Activated T-cell treated with anti-CD3 and anti-CD28 coated beads, Interleukin-2, amount 50 U/mL, for 4 hours (primary cell): Measurements from ENCODE around the gene VASH1. TPM values are rescaled to one million over a fixed set of nuclear protein-coding genes. Genes with fewer than 3 reads are reported as not detected.
"Not testable (repeated sequence)": the region's sequence is repeated elsewhere in the genome, so short reads cannot be mapped to it uniquely, and the experiment has no call there.

Source experiments
- ATAC-seq, 2 donors: fragments of 200-7000 bp; cut with Tn5 transposase; one replicate each; pipeline ENCODE4 v1.10.0; 2021
- DNase-seq: peaks from one replicate; pipeline ENCODE4 v3.0.0-alpha.2; 2020
- H3K27me3 Mint-ChIP-seq: one replicate; pipeline ENCODE4 v1.8.0; 2021; ENCODE audit warnings: low read depth, mixed read lengths
- H3K36me3 Mint-ChIP-seq: one replicate; pipeline ENCODE4 v1.8.0; 2022; ENCODE audit warnings: mixed read lengths; ENCODE audit not compliant: insufficient read depth
- H3K4me1 Mint-ChIP-seq: one replicate; pipeline ENCODE4 v1.8.0; 2021; ENCODE audit warnings: low read depth, mixed read lengths
- H3K4me3 Mint-ChIP-seq: one replicate; pipeline ENCODE4 v1.8.0; 2021; ENCODE audit warnings: mild to moderate bottlenecking, moderate library complexity, mixed read lengths
- H3K9me3 Mint-ChIP-seq: one replicate; pipeline ENCODE4 v1.8.0; 2021; ENCODE audit warnings: mixed read lengths
- total RNA-seq, 3 donors: library from RNA; stranded (reverse); gene quantifications; one replicate each; pipeline ENCODE4 v1.2.1, GENCODE V29; 2021

Gene VASH1
- 1 to 10 TPM; 1.8 to 2.6 (median 2.2) TPM for total RNA-seq

DNA sequence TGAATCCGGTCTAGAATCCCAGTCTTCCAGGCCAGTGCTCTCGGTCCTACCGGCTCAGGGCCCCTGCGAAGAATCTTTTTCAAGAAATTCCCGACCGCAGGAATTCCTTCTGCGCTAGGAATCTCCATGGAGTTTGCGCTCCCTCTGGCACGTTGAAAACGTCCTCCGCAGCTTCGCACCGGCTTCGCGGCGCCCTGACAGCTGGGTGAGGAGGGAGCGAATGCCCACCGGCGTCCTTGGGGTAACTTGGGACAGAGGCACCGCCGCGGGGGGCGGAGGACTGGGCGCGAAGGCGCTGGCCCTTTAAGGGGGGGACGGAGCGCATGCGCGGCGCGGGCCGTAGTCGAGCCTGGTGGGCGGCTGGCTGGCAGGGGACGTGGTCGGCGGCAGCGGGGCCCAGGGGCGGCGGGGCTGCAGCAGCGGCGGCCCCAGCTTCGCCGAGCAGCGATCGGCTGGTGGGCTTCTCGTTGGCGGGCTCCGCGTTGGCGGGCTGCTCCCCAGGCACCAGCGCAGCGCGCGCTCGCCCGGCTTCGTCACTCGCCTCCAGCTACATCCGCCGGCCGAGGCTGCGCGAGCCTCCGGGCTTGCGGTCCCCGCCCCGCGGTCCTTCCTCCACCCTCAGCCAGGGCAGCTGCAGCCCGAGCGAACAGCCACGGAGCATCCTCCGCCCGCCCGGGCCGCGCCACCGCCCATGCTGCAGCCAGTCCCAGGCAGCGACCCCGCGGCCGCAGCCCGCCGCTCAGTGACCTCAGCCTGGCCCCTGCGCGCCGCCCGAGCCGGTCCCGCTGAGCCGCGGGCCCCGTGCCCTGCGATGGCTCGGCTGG is at the start of gene VASH1:
Gene VASH1, plus strand, starts transcription at position 333 of the 824 bp plus-strand sequence. CDS start 1,354 bp downstream, outside the sequence.
- peaks cover 21% of the 10 kb centered on the region for H3K27me3 Mint-ChIP-seq
- peak within 1 kb of the TSS; percentile 82 for H3K4me3 Mint-ChIP-seq
- H3K9me3 Mint-ChIP-seq, result no peaks in the 10 kb centered on the region
- peaks cover 16% of the 10 kb centered on the region for H3K4me1 Mint-ChIP-seq
- H3K36me3 Mint-ChIP-seq, result no peaks in the 10 kb centered on the region
- ATAC-seq, result peak; percentile 85 to 86
- DNase-seq, result peak; percentile 38

DNA sequence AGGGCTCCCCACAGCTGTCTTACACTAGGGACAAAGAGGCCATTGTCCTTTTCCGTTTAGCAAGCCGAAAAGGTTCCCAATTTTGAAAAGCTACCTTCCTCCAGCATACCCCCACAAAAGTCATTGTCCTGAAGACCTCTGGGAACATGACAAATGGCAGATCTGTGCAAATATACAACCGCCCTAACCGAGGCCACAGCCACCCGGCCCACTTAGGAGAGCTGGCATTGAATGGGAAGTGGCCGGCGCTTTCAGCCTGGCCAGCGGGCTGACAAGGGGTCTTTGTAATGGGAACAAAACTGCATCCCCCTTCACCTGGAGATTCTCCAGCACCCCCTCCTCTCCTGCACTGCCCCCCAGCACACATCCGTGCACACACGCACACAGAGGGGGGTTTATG is 48.1 kb upstream of the VASH1 start:
- no peak for DNase-seq
- H3K9me3 Mint-ChIP-seq, result no peaks in the 10 kb centered on the region
- no peaks in the 10 kb centered on the region for H3K4me1 Mint-ChIP-seq
- no peak for ATAC-seq
- no peaks in the 10 kb centered on the region for H3K36me3 Mint-ChIP-seq
- H3K4me3 Mint-ChIP-seq, result no peak overlapping the region
- peaks cover 25% of the 10 kb centered on the region for H3K27me3 Mint-ChIP-seq

DNA sequence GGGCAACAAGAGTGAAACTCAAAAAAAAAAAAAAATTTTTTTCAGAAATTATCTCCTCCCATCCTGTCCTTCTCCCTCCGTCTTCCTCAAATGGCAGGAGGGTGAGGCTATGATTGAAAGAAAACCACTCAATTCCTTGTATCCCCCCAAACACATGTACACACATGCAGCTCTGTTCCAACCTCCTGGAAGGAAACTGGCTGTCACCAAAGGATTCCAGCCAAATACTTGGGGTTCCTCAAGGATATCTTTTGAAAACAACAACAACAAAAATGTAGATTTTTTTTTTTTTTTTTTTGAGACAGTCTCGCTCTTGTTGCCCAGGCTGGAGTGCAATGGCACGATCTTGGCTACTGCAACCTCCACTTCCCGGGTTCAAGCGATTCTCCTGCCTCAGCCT is 46.8 kb upstream of the VASH1 start:
- Mint-ChIP-seq H3K36me3 (no peaks in the 10 kb centered on the region), H3K9me3 (no peaks in the 10 kb centered on the region), H3K4me3 (no peak overlapping the region), H3K4me1 (no peaks in the 10 kb centered on the region), H3K27me3 (peaks cover 32% of the 10 kb centered on the region)
- ATAC-seq (no peak), DNase-seq (no peak)

DNA sequence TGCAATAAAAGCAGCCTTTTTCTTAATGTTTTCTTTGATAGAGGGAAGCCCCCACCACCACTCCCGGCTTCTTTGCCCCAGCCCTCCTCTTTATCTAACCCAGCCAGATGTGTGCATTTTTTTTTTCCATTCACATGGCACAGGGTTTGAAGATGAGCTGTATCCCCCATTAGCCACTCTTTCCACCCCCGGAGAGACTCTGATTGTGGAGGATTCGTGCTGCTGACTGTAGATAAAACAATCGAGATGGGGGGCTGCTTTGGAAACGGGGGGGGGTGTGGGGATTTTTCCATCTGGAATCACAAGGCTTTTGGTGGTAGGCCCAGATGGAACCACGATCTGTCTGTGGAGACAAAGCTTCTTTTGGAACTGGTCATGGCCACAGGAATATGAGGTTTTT is 46.2 kb upstream of the VASH1 start:
- Mint-ChIP-seq H3K27me3 (peaks cover 32% of the 10 kb centered on the region), H3K4me3 (no peak overlapping the region), H3K9me3 (no peaks in the 10 kb centered on the region), H3K4me1 (no peaks in the 10 kb centered on the region), H3K36me3 (no peaks in the 10 kb centered on the region)
- ATAC-seq (no peak), DNase-seq (no peak)

DNA sequence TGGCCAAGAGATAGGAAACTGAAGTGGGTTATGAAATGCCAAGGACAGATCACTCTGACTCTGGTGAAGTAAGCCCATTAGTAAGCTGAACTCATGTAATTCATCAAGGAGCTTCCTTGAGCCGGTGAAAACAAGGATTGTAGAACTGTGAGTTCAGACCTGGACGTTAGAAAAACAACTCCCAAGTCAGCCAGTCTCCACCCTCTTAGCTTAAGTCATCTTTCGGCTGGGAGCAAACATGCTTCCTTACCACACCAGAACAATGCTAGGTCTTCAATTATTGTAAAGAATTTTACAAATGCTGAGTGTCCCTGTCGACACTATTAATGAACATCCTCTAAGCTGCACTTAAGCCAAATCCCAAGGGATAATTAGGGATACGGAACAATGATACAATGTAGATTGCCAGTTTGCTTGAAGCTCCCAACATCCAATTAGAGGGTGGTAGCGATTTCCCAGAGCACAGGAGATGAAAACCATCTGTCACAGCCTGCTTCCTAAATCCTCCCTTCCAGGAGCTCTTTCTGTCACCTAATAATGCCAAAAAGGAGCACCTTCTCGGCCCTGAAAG is 45.7 kb upstream of the VASH1 start:
- DNase-seq, result no peak
- ATAC-seq, result no peak

DNA sequence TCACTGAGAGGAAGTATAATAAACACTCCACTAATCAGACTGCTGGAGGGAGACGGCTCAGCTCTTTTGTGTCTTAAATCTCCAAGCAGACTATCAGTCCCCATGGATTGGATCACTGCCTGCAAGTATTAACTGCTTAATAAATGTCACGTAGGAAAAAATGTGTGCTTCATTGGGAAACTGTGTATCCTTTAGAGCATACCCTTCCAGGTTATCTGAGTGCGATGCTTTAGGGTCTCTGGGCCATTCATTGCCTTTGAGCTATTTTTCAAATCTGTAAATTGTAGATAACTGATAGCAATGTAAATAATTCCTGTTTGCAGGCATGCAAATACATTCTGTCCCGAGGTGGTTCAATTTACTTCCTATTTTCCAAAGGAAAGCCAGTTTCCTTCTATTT is 45.0 kb upstream of the VASH1 start:
- Mint-ChIP-seq H3K4me3 (no peak overlapping the region), H3K27me3 (peaks cover 30% of the 10 kb centered on the region), H3K36me3 (no peaks in the 10 kb centered on the region), H3K9me3 (no peaks in the 10 kb centered on the region), H3K4me1 (no peaks in the 10 kb centered on the region)
- no peak for DNase-seq
- ATAC-seq, result no peak

More for the DNA sequence above, 45.7 kb upstream of the VASH1 start:
- no peak overlapping the region for H3K4me3 Mint-ChIP-seq
- peaks cover 34% of the 10 kb centered on the region for H3K27me3 Mint-ChIP-seq
- no peaks in the 10 kb centered on the region for H3K9me3 Mint-ChIP-seq
- no peaks in the 10 kb centered on the region for H3K36me3 Mint-ChIP-seq
- H3K4me1 Mint-ChIP-seq, result no peaks in the 10 kb centered on the region

DNA sequence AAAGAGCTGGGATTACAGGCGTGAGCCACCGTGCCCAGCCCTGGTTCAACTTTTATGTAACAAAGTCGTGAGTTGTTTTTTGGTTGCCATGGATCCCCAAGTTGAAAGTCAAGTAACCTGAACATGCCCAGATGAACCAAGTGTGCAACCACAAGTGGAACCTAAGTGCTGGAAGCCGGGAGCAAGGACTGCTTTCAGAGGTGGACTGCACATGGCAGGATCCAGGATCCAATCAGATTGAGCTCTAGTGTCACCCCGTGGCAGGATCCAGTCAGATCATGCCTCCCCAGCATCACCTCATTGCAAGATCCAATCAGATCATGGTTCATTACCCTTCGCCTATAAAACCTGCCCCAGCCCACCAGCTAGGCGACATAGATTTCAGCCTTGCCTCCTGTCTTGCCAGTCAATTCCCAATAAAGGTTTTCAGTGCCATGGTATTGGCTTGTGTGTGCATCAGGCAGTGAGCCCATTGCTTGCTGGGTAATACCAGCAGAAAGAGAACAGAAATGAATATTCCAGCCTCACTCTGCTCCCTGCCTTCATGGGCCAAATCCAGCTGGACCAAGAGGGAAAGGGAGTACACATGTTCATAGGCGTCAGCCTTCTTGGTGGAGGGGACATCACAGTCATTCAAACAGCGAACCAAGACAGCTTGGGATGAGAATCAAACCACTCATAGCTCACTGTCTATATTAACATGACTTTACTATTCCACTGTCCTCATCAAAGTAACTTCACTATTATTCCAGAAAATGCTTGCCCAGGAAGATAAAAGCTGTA is 43.6 kb upstream of the VASH1 start:
- Mint-ChIP-seq H3K4me1 (no peaks in the 10 kb centered on the region), H3K9me3 (no peaks in the 10 kb centered on the region), H3K36me3 (no peaks in the 10 kb centered on the region), H3K27me3 (peaks cover 30% of the 10 kb centered on the region), H3K4me3 (no peak overlapping the region)
- ATAC-seq, result no peak
- DNase-seq, result no peak

DNA sequence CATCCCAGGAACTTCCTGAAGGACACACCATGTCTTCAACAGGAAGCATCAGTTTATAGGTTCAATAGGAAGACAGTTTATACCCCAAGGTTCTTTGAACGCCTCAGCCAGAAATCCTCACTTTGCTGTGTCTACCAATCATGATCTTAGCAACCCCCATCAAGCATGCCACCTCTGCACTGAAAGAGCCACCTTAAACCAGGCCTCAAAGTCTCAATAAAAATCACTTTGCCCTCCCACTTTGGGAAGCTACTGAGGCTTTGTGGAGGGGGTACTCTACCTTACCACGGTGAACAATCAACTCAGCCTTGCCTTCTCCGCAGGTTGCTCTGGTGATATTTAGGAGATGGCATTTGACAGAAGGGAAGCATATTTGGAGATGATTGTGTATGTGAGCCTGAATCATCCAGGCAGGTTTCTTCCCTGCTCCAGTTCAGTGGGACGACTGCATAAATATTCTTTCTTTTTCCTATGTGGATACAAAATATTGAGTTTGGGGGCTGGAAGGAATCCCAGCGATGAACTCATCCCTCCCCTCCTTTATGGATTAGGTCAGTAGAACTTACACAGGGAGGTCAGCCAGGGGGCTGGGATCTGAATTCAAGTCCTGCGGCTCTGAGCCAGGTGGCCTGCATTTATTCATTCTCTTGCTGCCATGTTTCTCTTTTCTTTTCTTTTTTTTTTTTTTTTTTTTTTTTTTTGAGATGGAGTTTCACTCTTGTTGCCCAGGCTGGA is 42.8 kb upstream of the VASH1 start:
- no peak for DNase-seq
- no peaks in the 10 kb centered on the region for H3K9me3 Mint-ChIP-seq
- peaks cover 27% of the 10 kb centered on the region for H3K27me3 Mint-ChIP-seq
- H3K4me3 Mint-ChIP-seq, result no peak overlapping the region
- H3K36me3 Mint-ChIP-seq, result no peaks in the 10 kb centered on the region
- ATAC-seq, result no peak
- no peaks in the 10 kb centered on the region for H3K4me1 Mint-ChIP-seq

DNA sequence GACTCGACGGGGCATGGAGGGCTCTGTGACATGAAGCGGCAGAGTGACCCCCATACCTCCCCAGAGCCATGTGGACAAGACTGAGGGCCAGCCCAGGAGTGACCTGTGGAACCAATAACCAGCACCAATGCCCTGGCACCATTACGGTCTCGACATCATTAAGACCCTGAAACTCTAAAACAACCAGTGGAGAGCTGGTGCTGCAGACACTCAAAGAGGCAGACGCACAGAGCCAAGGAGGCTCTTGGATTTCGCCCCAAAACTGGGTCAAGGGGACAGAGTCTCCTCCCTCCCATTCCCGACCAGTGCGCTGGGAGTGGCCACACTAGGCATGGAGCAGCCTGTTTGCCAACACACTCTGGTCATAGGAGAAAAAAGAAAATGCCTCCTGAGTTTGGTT is 41.6 kb upstream of the VASH1 start:
- Mint-ChIP-seq H3K4me3 (no peak overlapping the region), H3K36me3 (no peaks in the 10 kb centered on the region), H3K27me3 (peaks cover 27% of the 10 kb centered on the region), H3K9me3 (no peaks in the 10 kb centered on the region), H3K4me1 (no peaks in the 10 kb centered on the region)
- DNase-seq (no peak), ATAC-seq (no peak)

DNA sequence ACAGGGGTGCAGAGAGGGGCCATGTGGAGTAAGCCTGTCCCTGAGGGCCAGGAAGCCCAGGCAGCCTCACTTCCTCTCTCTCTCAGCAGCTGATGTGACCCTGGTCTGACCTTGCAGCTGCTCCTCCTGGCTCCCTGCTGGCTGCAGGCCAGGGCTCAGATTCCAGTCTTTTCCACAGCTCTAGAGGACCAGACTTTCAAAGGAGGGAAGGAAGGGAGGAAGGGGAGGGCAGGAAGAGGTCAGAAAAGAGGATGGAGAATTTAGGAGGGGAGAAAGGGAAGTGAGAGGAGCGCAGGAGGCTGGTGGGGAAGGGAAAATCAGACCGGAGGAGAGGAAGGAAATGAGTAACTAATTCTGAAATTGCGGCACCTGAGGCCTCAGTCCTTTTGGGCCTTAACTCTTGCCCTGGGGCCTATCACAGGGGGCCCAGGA is 40.9 kb upstream of the VASH1 start:
- ATAC-seq (no peak), DNase-seq (no peak)
- H3K9me3 Mint-ChIP-seq, result no peaks in the 10 kb centered on the region
- H3K36me3 Mint-ChIP-seq, result no peaks in the 10 kb centered on the region
- peaks cover 27% of the 10 kb centered on the region for H3K27me3 Mint-ChIP-seq
- no peak overlapping the region for H3K4me3 Mint-ChIP-seq
- no peaks in the 10 kb centered on the region for H3K4me1 Mint-ChIP-seq

DNA sequence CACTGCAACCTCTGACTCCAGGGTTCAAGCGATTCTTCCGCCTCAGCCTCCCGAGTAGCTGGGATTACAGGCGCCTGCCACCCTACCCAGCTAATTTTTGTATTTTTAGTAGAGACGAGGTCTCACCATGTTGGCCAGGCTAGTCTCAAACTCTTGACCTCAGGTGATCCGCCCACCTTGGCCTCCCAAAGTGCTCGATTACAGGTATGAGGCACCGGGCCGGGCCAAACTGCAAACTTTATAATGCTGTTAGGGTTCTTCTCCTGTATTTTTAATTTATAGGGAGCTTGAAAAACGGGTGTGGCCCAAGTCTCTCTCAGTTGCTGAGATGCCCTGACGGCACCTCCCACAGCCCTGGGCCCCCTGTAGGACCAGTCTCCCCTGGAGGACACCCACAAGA is 39.8 kb upstream of the VASH1 start:
- H3K4me3 Mint-ChIP-seq, result not testable (repeated sequence)

DNA sequence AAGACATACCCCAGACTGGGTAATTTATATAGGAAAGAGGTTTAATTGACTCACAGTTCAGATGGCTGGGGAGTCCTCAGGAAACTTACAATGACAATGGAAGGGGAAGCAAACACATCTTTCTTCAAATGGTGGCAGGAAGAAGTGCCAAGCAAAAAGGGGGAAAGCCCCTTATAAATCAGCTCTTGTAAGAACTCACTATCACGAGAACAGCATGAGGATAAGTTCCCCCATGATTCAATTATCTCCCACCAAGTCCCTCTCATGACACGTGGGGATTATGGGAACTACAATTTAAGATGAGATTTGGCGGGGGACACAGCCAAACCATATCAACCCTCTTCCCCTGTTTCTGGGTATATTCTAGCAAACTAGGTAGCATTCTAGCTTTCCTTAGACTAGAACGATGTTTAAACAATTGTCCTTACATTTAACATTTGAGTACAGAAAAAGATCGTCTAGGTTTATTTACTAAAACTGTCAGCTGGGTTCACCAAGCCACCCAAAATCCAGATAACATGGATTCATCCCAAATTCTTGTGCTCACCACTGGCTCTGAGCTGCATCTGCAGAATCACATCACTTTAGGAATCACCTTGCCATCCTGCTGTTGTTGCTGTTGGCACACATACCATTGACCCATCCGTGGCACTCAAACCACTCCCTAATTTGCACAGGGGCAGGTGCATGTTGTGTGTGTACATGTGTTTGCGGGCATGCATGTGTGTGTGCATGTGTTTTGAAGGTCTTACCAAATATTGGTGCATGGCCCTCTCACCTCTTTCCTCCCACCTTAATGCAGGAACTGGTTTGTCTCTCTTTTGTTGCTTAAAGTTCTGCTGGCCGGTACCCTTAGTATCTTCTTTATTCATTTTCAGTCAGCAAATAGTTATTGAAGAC is 36.4 kb upstream of the VASH1 start:
- ATAC-seq (no peak), DNase-seq (no peak)
- Mint-ChIP-seq H3K4me3 (no peak overlapping the region), H3K27me3 (peaks cover 12% of the 10 kb centered on the region), H3K9me3 (no peaks in the 10 kb centered on the region), H3K4me1 (no peaks in the 10 kb centered on the region), H3K36me3 (no peaks in the 10 kb centered on the region)

More for the DNA sequence above, 39.8 kb upstream of the VASH1 start:
- H3K36me3 Mint-ChIP-seq, ATAC-seq, H3K4me1 Mint-ChIP-seq, DNase-seq, H3K9me3 Mint-ChIP-seq: not testable (repeated sequence)
- H3K27me3 Mint-ChIP-seq, result peaks cover 27% of the 10 kb centered on the region

DNA sequence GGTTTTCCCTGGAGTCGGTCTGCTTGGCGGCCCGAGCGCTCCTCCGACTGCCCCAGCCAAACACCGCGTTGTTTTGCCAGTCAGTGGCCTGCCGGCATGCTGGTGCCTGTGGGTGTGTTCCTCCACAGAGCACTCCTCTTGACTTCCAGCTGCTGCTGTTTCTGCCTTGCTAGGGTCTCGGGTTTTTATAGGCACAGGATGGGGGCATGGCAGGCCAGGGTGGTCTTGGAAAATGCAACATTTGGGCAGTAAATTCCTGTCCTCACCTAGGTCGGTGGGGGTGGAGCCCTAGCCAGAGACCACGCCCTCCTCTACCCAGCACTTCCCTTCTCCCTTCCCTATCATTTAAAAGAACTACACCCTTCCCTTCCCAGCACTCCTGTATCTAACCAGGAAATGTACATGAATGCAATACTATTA is 34.7 kb upstream of the VASH1 start:
- Mint-ChIP-seq H3K27me3 (peaks cover 10% of the 10 kb centered on the region), H3K4me1 (no peaks in the 10 kb centered on the region), H3K36me3 (no peaks in the 10 kb centered on the region), H3K4me3 (no peak overlapping the region), H3K9me3 (no peaks in the 10 kb centered on the region)
- ATAC-seq (no peak), DNase-seq (no peak)
